Central memory CD8-positive, alpha-beta T cell (primary cell): ENCODE measurements around the gene KCNK6.

Experiments
- ATAC-seq: fragments of 150-1000 bp; cut with Tn5 transposase; replicated peaks from 2 replicates; pipeline ENCODE4 v1.10.0; 2022; ENCODE audit warnings: mild to moderate bottlenecking, moderate FRiP score, moderate number of reproducible peaks; ENCODE audit not compliant: poor library complexity, severe bottlenecking; ENCODE audit errors: extremely low read depth
- DNase-seq, 2 donors: peaks; one replicate each; pipeline ENCODE4 v3.0.0; 2021; ENCODE audit warnings: low spot score in 2 of 2
- H3K27ac Mint-ChIP-seq: one replicate; pipeline ENCODE4 v1.8.0; 2022; ENCODE audit warnings: low read depth, mild to moderate bottlenecking, moderate library complexity, mixed read lengths
- H3K27me3 Mint-ChIP-seq: one replicate; pipeline ENCODE4 v1.8.0; 2022; ENCODE audit warnings: mixed read lengths
- H3K36me3 Mint-ChIP-seq: one replicate; pipeline ENCODE4 v1.8.0; 2022; ENCODE audit warnings: mild to moderate bottlenecking, moderate library complexity, mixed read lengths; ENCODE audit not compliant: insufficient read depth
- H3K4me1 Mint-ChIP-seq: one replicate; pipeline ENCODE4 v1.8.0; 2022; ENCODE audit warnings: mixed read lengths
- H3K4me3 Mint-ChIP-seq: one replicate; pipeline ENCODE4 v1.8.0; 2022; ENCODE audit warnings: mild to moderate bottlenecking, moderate library complexity, mixed read lengths
- H3K9me3 Mint-ChIP-seq: one replicate; pipeline ENCODE4 v1.8.0; 2022; ENCODE audit warnings: mixed read lengths

The KCNK6 gene

DNA sequence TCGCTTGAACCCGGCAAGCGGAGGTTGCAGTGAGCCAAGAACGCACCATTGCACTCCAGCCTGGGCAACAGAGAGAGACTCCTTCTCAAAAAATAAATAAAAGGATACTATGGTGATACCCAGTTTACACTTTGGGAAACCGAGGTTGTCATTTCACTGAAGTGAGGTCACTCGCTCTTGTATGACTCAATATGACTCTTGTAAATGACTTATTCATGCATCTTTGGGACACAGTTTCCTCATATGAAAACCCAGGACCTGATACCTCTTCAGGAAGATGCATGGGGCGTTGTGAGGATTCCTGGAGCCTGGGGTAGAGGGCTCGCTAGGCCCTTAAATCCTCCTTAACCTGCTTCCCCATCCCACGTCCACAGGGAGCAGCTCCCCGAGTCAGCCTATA is 59.2 kb downstream of the KCNK6 start:
- no peaks in the 10 kb centered on the region for H3K9me3 Mint-ChIP-seq
- H3K4me3 Mint-ChIP-seq: no peak overlapping the region
- ATAC-seq: no peak
- H3K27me3 Mint-ChIP-seq: no peaks in the 10 kb centered on the region
- H3K27ac Mint-ChIP-seq: no peak overlapping the region
- DNase-seq: no peak
- H3K36me3 Mint-ChIP-seq: peaks cover 55% of the 10 kb centered on the region
- peaks cover 36% of the 10 kb centered on the region for H3K4me1 Mint-ChIP-seq

DNA sequence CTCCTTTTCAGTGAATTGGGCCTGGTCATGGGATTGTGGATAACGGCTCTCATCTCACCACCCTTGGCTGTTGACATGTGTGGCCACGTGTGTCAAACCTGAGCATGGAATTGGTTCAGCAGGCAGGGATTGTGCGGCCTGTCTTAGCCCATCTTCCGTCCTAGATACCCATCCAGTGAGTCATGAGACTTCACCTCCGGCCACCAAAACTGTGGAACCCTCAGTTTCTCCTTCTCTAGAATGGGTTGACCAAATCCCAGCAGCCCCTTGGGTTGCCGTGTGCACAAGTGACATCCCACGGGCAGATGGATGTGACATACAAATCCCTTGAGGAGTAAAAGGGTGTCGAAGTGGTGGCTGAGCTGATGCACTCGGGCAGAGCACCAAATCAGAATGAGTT is 61.5 kb downstream of the KCNK6 start:
- no peaks in the 10 kb centered on the region for H3K9me3 Mint-ChIP-seq
- peaks cover 53% of the 10 kb centered on the region for H3K36me3 Mint-ChIP-seq
- no peak overlapping the region for H3K27ac Mint-ChIP-seq
- ATAC-seq (no peak), DNase-seq (no peak)
- peaks cover 14% of the 10 kb centered on the region for H3K4me1 Mint-ChIP-seq
- no peaks in the 10 kb centered on the region for H3K27me3 Mint-ChIP-seq
- no peak overlapping the region for H3K4me3 Mint-ChIP-seq
